Effector memory CD8-positive, alpha-beta T cell (primary cell): ENCODE results near the gene CCNL2.
"Not testable (repeated sequence)": the region's sequence is repeated elsewhere in the genome, so short reads cannot be mapped to it uniquely, and the experiment has no call there.

Experiments used
- ATAC-seq: fragments of 150-1000 bp; cut with Tn5 transposase; replicated peaks from 2 replicates; pipeline ENCODE4 v1.10.0; 2021; ENCODE audit warnings: mild to moderate bottlenecking, moderate library complexity
- DNase-seq, 3 experiments: peaks; one replicate each; pipeline ENCODE4 v3.0.0; 2021
- H3K27ac Mint-ChIP-seq, 2 donors: one replicate each; pipeline ENCODE4 v1.8.0; 2022; ENCODE audit warnings: mild to moderate bottlenecking in 2 of 2, mixed read lengths in 2 of 2, moderate library complexity in 2 of 2
- H3K27me3 Mint-ChIP-seq, 2 donors: one replicate each; pipeline ENCODE4 v1.8.0; 2022; ENCODE audit warnings: mixed read lengths in 2 of 2
- H3K36me3 Mint-ChIP-seq: one replicate; pipeline ENCODE4 v1.8.0; 2022; ENCODE audit warnings: mild to moderate bottlenecking, moderate library complexity, mixed read lengths; ENCODE audit not compliant: insufficient read depth
- H3K4me1 Mint-ChIP-seq, 2 donors: one replicate each; pipeline ENCODE4 v1.8.0; 2022; ENCODE audit warnings: low read depth in 2 of 2, mixed read lengths in 2 of 2
- H3K4me3 Mint-ChIP-seq, 2 donors: one replicate each; pipeline ENCODE4 v1.8.0; 2022; ENCODE audit warnings: mild to moderate bottlenecking in 2 of 2, mixed read lengths in 2 of 2, moderate library complexity in 2 of 2
- H3K9me3 Mint-ChIP-seq, 2 donors: one replicate each; pipeline ENCODE4 v1.8.0; 2022; ENCODE audit warnings: mixed read lengths in 2 of 2

The CCNL2 gene

DNA sequence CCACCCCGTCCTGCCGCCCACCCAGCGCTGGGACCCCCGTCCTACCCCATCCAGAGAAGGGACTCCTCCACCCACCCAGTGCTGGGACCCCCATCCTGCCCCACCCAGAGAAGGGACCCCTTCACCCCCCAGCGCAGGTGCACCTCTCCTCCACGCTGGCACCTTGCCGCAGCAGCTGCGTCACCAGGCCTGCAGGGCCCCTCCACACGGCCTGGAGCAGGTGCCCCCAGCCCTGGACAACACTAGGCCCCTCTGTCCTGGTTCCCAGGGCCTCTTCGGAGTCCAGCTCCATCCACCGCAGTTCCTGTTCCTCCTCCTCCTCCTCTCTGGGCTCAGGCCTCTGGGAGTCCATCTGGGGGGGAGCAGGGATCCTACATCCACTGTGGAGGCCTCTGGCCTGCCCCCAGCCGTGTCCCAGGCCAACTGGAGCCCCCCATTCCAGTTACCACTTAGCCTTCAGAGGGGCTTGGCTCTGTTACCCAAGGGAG, 21.6 kb upstream of the CCNL2 start:
- peak overlapping the region in 1 of 2 donors; percentile 31 for H3K4me3 Mint-ChIP-seq
- peaks cover 18 to 44% of the 10 kb centered on the region in 2 donors for H3K27me3 Mint-ChIP-seq
- no peaks in the 10 kb centered on the region for H3K9me3 Mint-ChIP-seq
- DNase-seq (no peak), ATAC-seq (no peak)
- H3K36me3 Mint-ChIP-seq = no peaks in the 10 kb centered on the region
- no peak overlapping the region for H3K27ac Mint-ChIP-seq
- no peaks in the 10 kb centered on the region for H3K4me1 Mint-ChIP-seq

DNA sequence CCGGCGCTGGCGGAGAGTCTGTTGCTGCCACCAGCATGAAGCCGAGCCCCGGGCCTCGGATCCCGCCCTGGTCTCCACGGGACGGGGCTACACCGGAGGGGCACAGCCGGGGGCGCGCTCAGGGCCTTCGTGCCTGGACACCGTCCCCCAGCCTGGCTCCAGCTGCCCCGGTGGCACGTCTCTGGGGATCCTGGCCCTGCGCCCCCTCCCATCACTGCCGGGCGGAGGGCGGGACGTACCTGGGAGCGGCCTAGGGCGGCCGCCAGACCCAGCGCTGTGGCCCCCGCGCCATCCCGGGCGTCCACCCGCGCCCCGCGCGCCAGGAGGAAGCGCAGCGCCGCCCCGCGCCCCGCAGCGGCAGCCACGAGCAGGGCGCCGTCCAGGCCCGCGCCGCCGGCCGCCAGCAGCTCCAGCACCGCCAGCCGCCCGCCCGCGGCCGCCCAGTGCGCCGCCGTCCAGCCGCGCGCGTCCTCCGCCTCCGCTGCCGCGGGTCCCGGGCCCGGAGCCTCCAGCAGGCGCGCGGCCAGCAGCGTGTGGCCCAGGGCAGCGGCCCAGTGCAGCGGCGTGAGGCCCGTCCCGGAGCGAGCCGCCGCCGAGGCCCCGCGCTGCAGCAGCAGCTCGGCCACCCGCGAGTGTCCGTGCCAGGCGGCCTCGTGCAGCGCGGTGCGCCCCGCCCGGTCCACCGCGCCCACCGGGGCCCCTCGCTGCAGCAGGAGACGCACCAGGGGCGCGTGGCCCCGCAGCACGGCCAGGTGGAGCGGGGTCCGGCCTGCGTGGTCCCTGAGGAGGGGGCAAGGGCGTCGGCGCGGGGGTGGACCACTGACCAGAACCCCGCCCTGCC, 20.9 kb upstream of the CCNL2 start:
- H3K27ac Mint-ChIP-seq = no peak overlapping the region
- H3K9me3 Mint-ChIP-seq = no peaks in the 10 kb centered on the region
- H3K4me3 Mint-ChIP-seq = no peak overlapping the region
- DNase-seq (no peak), ATAC-seq (no peak)
- no peaks in the 10 kb centered on the region for H3K4me1 Mint-ChIP-seq
- H3K27me3 Mint-ChIP-seq = peaks cover 16 to 37% of the 10 kb centered on the region in 2 donors
- H3K36me3 Mint-ChIP-seq = no peaks in the 10 kb centered on the region

DNA sequence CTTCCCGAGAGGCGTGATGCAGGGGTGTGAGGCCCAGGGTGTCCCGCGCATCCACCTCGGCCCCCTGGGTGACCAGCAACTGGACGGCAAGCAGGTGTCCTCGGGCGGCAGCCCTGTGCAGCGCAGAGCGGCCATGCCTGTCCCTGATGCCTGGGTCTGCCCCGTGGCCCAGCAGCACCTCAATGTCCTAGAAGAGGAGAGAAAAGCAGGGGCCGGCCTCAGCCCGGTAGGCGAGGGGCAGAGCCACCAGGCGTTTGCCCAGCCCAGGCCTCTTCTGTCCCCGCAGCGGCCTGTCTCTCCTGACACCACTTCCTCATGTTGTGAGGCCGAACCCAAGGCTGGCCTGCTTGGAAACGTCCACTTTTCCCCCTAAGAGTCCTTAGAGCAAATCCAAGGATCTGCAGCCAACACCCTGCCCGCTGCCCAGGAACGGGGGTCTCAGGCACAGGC, 20.3 kb upstream of the CCNL2 start:
- no peak for ATAC-seq
- H3K4me1 Mint-ChIP-seq = no peaks in the 10 kb centered on the region
- DNase-seq = no peak
- no peaks in the 10 kb centered on the region for H3K36me3 Mint-ChIP-seq
- H3K4me3 Mint-ChIP-seq = no peak overlapping the region
- H3K27ac Mint-ChIP-seq = no peak overlapping the region
- H3K9me3 Mint-ChIP-seq = no peaks in the 10 kb centered on the region
- peaks cover 10 to 31% of the 10 kb centered on the region in 2 donors for H3K27me3 Mint-ChIP-seq

DNA sequence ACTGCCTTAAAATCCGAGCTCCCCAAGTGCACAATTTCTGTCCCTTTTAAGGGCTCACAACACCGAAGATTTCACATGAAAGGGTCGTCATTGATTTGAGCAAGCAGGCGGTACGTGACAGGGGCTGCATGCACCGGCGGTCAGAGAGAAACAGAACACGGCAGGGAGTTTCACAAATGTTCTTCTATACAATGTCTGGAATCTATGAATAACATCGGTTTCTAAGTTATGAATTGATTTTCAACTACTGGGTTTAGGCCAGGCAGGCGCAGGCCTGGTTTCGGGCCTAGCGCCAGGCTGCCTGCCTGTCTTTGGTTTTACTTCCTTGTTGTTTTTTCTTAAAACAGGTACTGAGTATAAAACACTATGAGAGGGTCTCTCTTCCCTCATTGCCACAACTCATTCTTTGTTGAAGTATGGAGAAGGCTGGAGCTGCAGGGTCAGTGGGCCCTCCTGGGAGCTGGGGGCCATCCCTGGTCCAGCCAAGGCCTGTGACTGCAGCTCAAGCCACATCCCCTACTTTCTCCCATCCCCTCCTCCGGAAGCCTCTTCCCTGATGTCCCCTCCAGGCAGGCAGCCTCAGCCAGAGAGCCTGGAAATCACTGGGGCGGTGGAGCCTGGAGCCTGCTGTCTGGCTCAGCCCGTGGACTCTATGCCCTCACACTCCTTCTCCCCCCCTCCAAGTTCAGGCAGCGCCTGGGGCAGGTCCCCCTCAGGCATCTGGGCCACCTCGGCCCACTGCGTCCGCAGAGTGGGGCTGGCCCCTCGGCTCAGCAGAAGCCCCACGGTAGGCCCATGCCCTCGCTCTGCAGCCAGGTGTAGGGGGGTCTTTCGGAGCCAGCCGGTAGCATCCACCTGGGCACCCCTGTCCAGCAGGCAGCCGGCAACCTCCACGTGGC, 19.6 kb upstream of the CCNL2 start:
- no peaks in the 10 kb centered on the region for H3K4me1 Mint-ChIP-seq
- no peak for DNase-seq
- ATAC-seq = no peak
- no peak overlapping the region for H3K4me3 Mint-ChIP-seq
- H3K36me3 Mint-ChIP-seq = no peaks in the 10 kb centered on the region
- no peak overlapping the region for H3K27ac Mint-ChIP-seq
- peaks cover 8 to 27% of the 10 kb centered on the region in 2 donors for H3K27me3 Mint-ChIP-seq
- no peaks in the 10 kb centered on the region for H3K9me3 Mint-ChIP-seq

DNA sequence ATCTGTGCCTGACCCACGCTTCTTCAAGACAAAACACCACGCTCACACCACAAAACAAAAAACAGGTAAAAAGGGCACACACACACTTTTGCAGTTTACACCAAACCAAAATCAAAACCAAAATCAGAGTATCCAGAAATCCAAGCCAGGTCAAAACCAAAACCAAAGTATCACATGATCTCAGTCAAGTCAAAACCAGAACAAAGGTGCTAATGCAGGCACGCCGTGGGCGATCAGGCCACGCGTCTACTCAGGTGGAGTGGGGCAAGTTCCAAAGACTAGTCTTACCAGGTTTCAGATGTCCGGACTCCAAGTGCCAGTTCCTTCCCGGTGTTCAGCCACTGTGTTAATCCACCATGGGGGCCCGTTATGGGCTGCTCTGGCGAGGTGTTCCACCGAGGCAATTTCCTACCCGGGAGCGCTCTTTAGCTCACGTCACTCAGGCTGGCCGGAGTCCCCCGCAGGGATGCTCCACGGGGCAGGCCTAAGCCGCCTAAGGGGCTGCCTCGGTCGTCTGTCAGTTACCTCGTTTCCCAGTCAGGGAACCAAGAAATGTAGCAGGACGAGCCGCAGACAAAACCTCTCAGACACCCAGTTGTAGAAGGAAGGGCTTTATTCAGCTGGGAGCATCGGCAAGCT, 18.8 kb upstream of the CCNL2 start:
- not testable (repeated sequence) for H3K4me1 Mint-ChIP-seq, H3K4me3 Mint-ChIP-seq, H3K27ac Mint-ChIP-seq

DNA sequence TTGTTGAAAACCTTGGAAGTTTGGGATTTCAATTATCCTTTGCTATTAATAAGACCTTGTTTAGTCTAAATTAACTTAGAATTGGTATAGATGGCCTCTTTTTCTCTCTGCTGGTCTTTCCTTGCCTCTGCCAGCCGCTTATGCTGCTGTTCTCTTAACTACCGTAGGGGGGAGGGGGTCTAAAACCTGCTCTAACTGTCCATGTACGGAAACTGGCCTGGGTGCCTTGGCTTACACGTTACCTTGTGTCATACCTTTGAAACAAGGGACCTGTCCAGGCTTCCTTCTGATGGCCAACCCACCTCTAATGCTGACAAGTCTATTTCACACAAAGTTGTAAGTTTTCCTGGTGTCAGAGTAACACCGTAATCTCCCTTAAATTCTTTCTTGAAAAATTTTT, 18.3 kb upstream of the CCNL2 start:
- ATAC-seq, H3K4me3 Mint-ChIP-seq, H3K4me1 Mint-ChIP-seq, H3K36me3 Mint-ChIP-seq, H3K27ac Mint-ChIP-seq, H3K9me3 Mint-ChIP-seq, DNase-seq: not testable (repeated sequence)
- H3K27me3 Mint-ChIP-seq = peaks cover under 1 to 18% of the 10 kb centered on the region in 2 donors

More for the DNA sequence above, 18.8 kb upstream of the CCNL2 start:
- not testable (repeated sequence) for DNase-seq, H3K9me3 Mint-ChIP-seq, H3K36me3 Mint-ChIP-seq, ATAC-seq
- H3K27me3 Mint-ChIP-seq = peaks cover 6 to 24% of the 10 kb centered on the region in 2 donors

DNA sequence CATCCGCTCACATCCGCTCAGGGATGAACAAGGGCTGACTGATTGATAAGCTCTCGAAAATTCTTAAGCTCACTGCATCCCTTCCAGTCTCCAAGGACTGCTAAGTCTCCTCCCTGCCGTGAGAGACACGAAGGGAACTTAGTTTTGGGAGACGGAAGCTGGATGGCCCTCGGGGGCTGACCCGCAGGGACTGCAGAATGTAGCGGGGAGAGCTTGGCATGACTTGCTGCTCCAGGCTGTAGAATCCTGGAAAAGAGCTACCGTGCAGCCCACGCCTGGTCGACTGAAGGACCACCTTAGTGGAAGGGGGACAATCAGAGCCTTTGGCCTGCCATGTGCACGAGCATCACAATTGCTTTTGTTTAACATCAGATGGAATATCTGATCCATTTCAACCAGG, 16.6 kb upstream of the CCNL2 start:
- H3K9me3 Mint-ChIP-seq = no peaks in the 10 kb centered on the region
- no peak overlapping the region for H3K27ac Mint-ChIP-seq

DNA sequence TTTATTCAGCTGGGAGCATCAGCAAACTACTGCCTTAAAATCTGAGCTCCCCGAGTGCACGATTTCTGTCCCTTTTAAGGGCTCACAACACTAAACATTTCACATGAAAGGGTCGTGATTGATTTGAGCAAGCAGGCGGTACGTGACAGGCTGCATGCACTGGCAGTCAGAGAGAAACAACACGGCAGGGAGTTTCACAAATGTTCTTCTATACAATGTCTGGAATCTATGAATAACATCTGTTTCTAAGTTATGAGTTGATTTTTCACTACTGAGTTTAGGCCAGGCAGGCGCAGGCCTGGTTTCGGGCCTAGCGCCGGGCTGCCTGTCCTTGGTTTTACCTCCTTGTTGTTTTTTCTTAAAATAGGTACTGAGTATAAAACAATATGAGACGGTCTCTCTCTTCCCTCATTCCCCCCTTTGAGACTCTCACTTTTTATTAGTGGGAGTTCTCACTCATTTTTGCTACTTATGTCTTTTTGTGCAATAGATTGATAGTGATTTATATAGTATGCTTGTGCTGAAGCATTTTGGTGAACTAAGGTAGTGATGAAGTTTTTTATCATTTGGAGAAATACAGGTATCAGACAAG, 13.3 kb upstream of the CCNL2 start:
- H3K4me1 Mint-ChIP-seq, H3K27ac Mint-ChIP-seq, H3K4me3 Mint-ChIP-seq, H3K36me3 Mint-ChIP-seq, DNase-seq, ATAC-seq, H3K27me3 Mint-ChIP-seq, H3K9me3 Mint-ChIP-seq: not testable (repeated sequence)

More for the DNA sequence above, 16.6 kb upstream of the CCNL2 start:
- DNase-seq (no peak), ATAC-seq (no peak)
- H3K36me3 Mint-ChIP-seq = no peaks in the 10 kb centered on the region
- no peaks in the 10 kb centered on the region for H3K4me1 Mint-ChIP-seq
- H3K27me3 Mint-ChIP-seq = peaks cover 0 to 4% of the 10 kb centered on the region in 2 donors
- no peak overlapping the region for H3K4me3 Mint-ChIP-seq

DNA sequence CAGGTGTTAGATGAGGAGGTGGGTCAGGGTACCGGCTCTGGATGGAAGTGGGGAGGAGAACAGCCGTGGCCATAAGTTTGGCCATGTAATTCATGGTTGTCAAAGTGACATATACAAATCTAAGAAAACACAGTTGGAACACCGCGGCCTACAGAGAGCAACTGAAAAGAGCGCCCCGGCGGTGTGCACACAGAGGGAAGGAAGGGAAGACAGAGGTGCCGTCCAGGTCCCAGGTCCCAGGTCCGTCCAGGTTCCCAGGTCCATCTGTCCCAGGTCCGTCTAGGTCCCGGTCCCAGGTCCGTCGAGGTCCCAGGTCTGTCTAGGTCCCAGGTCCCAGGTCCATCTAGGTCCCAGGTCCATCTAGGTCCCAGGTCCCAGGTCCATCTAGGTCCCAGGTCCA, 12.5 kb upstream of the CCNL2 start:
- H3K9me3 Mint-ChIP-seq = no peaks in the 10 kb centered on the region
- ATAC-seq (no peak), DNase-seq (no peak)
- no peak overlapping the region for H3K4me3 Mint-ChIP-seq
- H3K27me3 Mint-ChIP-seq = no peaks in the 10 kb centered on the region
- H3K4me1 Mint-ChIP-seq = peaks cover 4 to 8% of the 10 kb centered on the region in 2 donors
- peaks cover 10% of the 10 kb centered on the region for H3K36me3 Mint-ChIP-seq
- H3K27ac Mint-ChIP-seq = peak overlapping the region in 1 of 2 donors; percentile 31

DNA sequence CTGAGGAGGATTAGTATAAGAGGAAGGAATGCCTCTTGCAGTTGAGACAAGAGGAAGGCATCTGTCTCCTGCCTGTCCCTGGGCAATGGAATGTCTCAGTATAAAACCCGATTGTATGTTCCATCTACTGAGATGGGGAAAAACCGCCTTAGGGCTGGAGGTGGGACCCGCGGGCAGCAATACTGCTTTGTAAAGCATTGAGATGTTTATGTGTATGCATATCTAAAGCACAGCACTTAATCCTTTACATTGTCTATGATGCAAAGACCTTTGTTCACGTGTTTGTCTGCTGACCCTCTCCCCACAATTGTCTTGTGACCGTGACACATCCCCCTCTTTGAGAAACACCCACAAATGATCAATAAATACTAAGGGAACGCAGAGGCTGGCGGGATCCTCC, 11.1 kb upstream of the CCNL2 start:
- not testable (repeated sequence) for ATAC-seq, H3K27ac Mint-ChIP-seq, DNase-seq, H3K4me3 Mint-ChIP-seq, H3K9me3 Mint-ChIP-seq, H3K27me3 Mint-ChIP-seq
- peaks cover 23% of the 10 kb centered on the region for H3K36me3 Mint-ChIP-seq
- H3K4me1 Mint-ChIP-seq = peaks cover 8 to 14% of the 10 kb centered on the region in 2 donors

DNA sequence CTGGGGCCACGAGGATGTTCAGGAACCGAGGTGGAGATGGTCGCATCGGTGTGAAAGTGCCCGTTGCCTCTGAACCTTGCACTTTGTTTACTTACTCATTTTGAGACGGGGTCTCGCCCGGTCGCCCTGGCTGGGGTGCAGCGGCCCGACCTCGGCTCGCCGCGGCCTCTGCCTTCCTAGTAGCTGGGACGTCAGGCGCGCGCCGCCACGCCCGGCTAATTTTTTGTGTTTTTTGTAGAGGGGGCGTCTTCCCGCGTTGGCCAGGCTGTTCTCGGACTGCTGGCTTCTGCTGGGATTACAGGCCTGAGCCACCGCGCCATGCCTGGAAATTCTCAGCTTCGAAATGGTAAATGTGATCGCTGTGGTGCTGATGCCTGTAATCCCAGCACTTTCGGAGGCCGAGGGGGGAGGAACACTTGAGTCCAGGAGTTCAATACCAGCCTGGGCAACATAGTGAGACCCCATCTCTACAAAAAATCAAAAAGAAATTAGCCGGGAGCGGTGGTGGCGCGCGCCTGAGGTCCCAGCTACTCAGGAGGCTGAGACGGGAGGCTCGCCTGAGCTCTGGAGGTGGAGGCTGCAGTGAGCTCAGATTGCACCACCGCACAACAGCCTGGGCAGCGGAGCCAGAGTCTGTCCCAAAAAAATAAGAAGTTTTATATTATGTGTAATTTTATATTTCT, 8.6 kb upstream of the CCNL2 start:
- H3K4me3 Mint-ChIP-seq = peak overlapping the region; percentile 88 to 90
- peak overlapping the region; percentile 91 to 95 for H3K27ac Mint-ChIP-seq
- DNase-seq = peak in 2 of 3 experiments; percentile 16 to 23
- peak; percentile 21 for ATAC-seq
- no peaks in the 10 kb centered on the region for H3K27me3 Mint-ChIP-seq
- H3K9me3 Mint-ChIP-seq = no peaks in the 10 kb centered on the region
- peaks cover 48% of the 10 kb centered on the region for H3K36me3 Mint-ChIP-seq
- H3K4me1 Mint-ChIP-seq = peaks cover 15 to 18% of the 10 kb centered on the region in 2 donors

DNA sequence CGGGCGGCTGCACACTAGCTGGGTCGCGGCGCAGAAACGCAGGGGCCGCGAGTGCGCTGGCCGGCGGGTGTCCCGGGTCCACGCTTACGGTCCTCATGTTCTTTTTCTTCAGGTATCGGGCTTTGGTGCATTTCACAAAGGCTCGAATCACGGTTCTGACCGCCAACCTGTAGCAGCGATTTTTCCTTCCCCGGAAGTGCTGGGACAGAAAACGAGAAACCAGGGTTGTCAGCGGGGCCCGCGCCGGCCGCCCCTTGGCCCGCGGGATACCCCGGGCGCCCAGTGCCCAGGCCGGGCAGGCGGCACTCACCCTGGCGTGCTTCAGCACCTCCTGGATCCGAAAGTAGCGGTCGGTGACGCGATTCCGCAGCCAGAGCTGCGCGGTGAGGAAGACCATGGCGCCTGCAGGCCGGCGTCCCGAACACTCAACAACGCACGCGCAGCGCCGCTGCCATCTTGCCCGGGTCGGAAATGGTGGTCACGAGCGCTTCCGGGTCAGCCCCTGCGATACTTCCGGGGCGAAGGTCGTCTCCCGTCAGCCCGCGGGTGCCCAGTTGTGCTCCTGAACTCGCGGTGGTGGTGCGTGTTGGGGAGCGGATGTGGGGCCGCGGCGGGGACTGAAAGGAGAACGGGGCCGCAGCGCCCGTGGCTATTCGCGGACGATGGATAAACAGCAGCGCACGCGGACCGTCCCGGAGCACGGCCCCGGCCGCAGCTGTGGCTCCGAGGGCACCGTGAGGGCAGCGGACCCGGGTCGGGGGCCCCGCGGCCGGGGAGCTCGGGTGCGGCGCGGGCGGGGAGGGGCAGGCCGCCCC, 7.9 kb upstream of the CCNL2 start, which contains the start of gene MRPL20:
MRPL20 (minus strand) TSS at position 473 of the 815 bp plus-strand sequence; CDS start at position 397, 76 bp downstream.
- H3K27me3 Mint-ChIP-seq = no peaks in the 10 kb centered on the region
- peak within 1 kb of the TSS; percentile 88 to 90 for H3K4me3 Mint-ChIP-seq
- H3K27ac Mint-ChIP-seq = peak within 1 kb of the TSS; percentile 91 to 95
- peaks cover 56% of the 10 kb centered on the region for H3K36me3 Mint-ChIP-seq
- DNase-seq (peak; percentile 92 to 95 (median 93)), ATAC-seq (peak; percentile 94)
- H3K9me3 Mint-ChIP-seq = no peaks in the 10 kb centered on the region
- peaks cover 20% of the 10 kb centered on the region in 2 donors for H3K4me1 Mint-ChIP-seq
